Left lung (tissue), 10 donors: ENCODE measurements around the gene C14orf39. TPM values are rescaled to one million over a fixed set of nuclear protein-coding genes. Genes with fewer than 3 reads are reported as not detected.

Experiments
- ATAC-seq: fragments of 200-7000 bp; cut with Tn5 transposase; one replicate; pipeline ENCODE4 v1.9.1; 2020; ENCODE audit warnings: moderate library complexity
- DNase-seq, 4 donors: peaks; one replicate each; pipeline ENCODE4 v3.0.0-alpha.2; 2013 to 2020
- H3K27ac ChIP-seq, 2 donors: fragments of 200-600 bp; sonication (generic) in 1 of 2; one replicate each; pipeline versions ENCODE4 v1.5.0 to v1.8.0; 2020 to 2021
- H3K27me3 ChIP-seq, 2 donors: fragments of 200-600 bp; sonication (generic) in 1 of 2; one replicate each; pipeline versions ENCODE4 v1.5.0 to v1.8.0; 2020 to 2021
- H3K36me3 ChIP-seq, 2 donors: fragments of 200-600 bp; sonication (generic) in 1 of 2; one replicate each; pipeline versions ENCODE4 v1.5.0 to v1.8.0; 2020 to 2021
- H3K4me1 ChIP-seq, 2 donors: fragments of 200-600 bp; one replicate each; pipeline ENCODE4 v1.8.0; 2021
- H3K4me3 ChIP-seq, 2 donors: fragments of 200-600 bp; sonication (generic) in 1 of 2; one replicate each; pipeline versions ENCODE4 v1.5.0 to v1.8.0; 2020 to 2021; ENCODE audit warnings: mild to moderate bottlenecking in 1 of 2
- H3K9me3 ChIP-seq, 2 donors: fragments of 200-600 bp; sonication (generic) in 1 of 2; one replicate each; pipeline versions ENCODE4 v1.5.0 to v1.8.0; 2020 to 2021
- intact Hi-C, 2 donors: fragments of 100-400 bp; cut with DNase I; formaldehyde crosslinking; loops; one replicate each; pipeline versions ENCODE4 v1.11.2 to v1.14.2; 2022
- polyA plus RNA-seq, 6 donors: library from polyadenylated mRNA; unstranded; fragments of 120-200 nt; gene quantifications; one replicate each; pipeline ENCODE4 v1.2.1, GENCODE V29; 2013; ENCODE audit not compliant: insufficient read length in 6 of 6
- total RNA-seq, 2 donors: library from RNA; stranded (reverse); fragmentation: NEBNext Ultra II Directional; extraction: Animal tissue kit (Norgen Biotek cat#: 25700); gene quantifications; one replicate each; pipeline ENCODE4 v1.2.1, GENCODE V29; 2021
- TF ChIP-seq, protein P1 (sequence below), 2 donors: fragments of 200-600 bp; sonication (generic) in 1 of 2; IDR thresholded peaks; one replicate each; pipeline versions ENCODE4 v1.5.0 to v1.8.0; 2021; ENCODE audit warnings: antibody characterized with exemption in 2 of 2
- donor health status: DM: no; HTN: yes; CAD: no.
- donor health status: DM: no; HTN: no; CAD: no.

Gene C14orf39
- total and polyA plus RNA-seq, 8 donors, result 1.4 to 2.3 (median 2.1) TPM; not detected in 2

DNA sequence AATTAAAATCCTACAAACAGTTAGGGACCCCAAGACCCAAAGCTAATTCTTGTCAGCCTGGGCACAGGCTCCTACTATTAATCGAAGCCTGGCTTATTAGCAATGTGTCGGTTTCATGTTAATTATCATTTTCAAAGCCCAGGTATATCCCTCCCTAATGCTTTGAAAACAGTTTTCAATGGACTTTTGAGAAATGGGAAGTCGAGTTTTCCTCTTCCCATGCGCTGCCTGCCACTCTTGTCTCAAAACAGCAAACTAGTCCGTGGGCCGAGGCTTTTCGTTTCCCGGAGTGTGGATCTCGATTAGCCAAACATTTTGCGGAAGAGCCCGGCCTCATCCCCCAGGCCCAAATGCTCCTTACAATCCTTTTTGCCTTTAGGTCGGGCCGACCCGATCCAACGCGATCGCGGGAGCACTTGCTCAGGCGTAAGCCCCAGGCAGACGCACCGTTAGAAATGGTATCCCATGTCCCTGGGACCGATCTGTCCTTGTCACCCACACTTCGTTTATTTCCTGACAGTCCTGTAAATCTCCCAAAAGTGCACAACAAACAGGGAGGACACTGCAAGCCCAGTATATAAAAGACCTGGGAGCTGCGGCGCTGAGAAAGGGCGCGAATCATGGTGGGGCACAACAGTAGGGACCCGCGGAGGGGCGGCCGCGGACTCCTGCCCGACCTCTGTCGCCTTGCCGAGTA is 24.5 kb upstream of the C14orf39 start:
- no peaks in the 10 kb centered on the region for H3K36me3 ChIP-seq
- peaks cover 4 to 22% of the 10 kb centered on the region in 2 donors for H3K4me1 ChIP-seq
- no peak overlapping the region for H3K27ac ChIP-seq
- H3K4me3 ChIP-seq, result no peak overlapping the region
- H3K27me3 ChIP-seq, result peaks cover 100% of the 10 kb centered on the region in 2 donors
- TF ChIP-seq, protein P1, sequence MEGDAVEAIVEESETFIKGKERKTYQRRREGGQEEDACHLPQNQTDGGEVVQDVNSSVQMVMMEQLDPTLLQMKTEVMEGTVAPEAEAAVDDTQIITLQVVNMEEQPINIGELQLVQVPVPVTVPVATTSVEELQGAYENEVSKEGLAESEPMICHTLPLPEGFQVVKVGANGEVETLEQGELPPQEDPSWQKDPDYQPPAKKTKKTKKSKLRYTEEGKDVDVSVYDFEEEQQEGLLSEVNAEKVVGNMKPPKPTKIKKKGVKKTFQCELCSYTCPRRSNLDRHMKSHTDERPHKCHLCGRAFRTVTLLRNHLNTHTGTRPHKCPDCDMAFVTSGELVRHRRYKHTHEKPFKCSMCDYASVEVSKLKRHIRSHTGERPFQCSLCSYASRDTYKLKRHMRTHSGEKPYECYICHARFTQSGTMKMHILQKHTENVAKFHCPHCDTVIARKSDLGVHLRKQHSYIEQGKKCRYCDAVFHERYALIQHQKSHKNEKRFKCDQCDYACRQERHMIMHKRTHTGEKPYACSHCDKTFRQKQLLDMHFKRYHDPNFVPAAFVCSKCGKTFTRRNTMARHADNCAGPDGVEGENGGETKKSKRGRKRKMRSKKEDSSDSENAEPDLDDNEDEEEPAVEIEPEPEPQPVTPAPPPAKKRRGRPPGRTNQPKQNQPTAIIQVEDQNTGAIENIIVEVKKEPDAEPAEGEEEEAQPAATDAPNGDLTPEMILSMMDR (IDR thresholded peaks at IDR 0.05), result no peak
- no peak for ATAC-seq
- intact Hi-C loops, result no loop called here
- DNase-seq, result no peak
- no peaks in the 10 kb centered on the region for H3K9me3 ChIP-seq

- Histone ChIP-seq H3K9me3 (no peaks in the 10 kb centered on the region), H3K4me3 (no peak overlapping the region), H3K36me3 (no peaks in the 10 kb centered on the region), H3K27me3 (peaks cover 100% of the 10 kb centered on the region in 2 donors), H3K4me1 (peaks cover 4 to 14% of the 10 kb centered on the region in 2 donors), H3K27ac (no peak overlapping the region)
- intact Hi-C loops, result no loop called here
- TF ChIP-seq, protein P1 (IDR thresholded peaks at IDR 0.05), result no peak
- DNase-seq, result no peak
- no peak for ATAC-seq
These were observed 23.8 kb upstream of the C14orf39 start for GRCh38 chr14:60509438-60510253.

DNA sequence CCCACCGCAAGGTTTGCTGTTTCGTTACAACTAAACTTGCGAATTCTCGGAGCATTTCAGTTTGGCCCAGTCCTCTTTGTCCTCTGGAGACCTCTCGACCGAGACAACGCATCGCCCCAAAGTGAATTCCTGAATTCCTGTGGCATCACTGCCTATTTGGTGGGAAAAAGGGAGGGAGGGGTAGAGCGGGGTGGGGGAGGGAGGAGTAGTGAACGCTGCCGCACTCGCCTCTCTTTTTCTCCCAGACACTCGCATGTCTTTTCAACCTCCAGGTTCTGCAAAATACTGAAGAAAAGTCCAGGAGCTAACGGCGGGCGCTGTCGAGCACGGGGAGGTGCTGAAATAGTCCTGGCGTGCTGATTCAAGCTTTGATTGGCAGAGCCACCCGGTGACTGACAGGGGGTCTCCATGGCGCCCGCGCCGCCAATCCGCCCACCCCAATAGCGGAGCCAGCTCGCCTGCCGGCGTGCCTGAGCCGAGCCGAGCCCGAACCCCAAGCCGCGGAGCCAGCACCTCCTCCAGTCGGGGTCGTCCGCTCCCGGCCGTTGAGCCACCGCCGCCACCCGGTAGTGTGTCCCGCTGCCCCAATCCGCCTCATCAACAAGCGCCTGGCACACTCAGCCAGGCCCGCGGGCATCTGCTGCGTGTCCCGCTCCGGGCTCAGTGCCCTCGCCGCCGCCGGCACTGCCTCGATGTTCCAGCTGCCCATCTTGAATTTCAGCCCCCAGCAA is 23.0 kb upstream of the C14orf39 start, which contains the start of gene SIX6:
SIX6 (plus strand) TSS at position 440 of the 731 bp plus-strand sequence; CDS start at position 693, 253 bp downstream.
- Histone ChIP-seq H3K36me3 (no peaks in the 10 kb centered on the region), H3K27ac (no peak within 1 kb of the TSS), H3K4me1 (peaks cover 4 to 10% of the 10 kb centered on the region in 2 donors), H3K27me3 (peaks cover 99 to 100% of the 10 kb centered on the region in 2 donors), H3K4me3 (no peak within 1 kb of the TSS), H3K9me3 (no peaks in the 10 kb centered on the region)
- peak; percentile 18 for ATAC-seq
- intact Hi-C loops, result no loop called here
- TF ChIP-seq, protein P1 (IDR thresholded peaks at IDR 0.05), result no peak
- DNase-seq, result peak in 2 of 4 donors; percentile 35 to 71

- no peak overlapping the region for H3K4me3 ChIP-seq
- intact Hi-C loops, result no loop called here
- H3K27ac ChIP-seq, result no peak overlapping the region
- DNase-seq (no peak), ATAC-seq (no peak)
- H3K9me3 ChIP-seq, result no peaks in the 10 kb centered on the region
- TF ChIP-seq, protein P1 (IDR thresholded peaks at IDR 0.05), result no peak
- peaks cover 4 to 10% of the 10 kb centered on the region in 2 donors for H3K4me1 ChIP-seq
- no peaks in the 10 kb centered on the region for H3K36me3 ChIP-seq
- peaks cover 97 to 100% of the 10 kb centered on the region in 2 donors for H3K27me3 ChIP-seq
These were observed 22.5 kb upstream of the C14orf39 start for GRCh38 chr14:60508363-60508706.
